GM21786 (cell line): ENCODE results near the gene HPCAL4.
A peak's percentile ranks its signal among the peaks of the same experiment; 100 is the strongest.

Experiments
- ATAC-seq: cut with Tn5 transposase; IDR thresholded peaks from one replicate; pipeline ENCODE4 v1.9.1; 2021; ENCODE audit not compliant: unreplicated experiment

Gene HPCAL4

DNA sequence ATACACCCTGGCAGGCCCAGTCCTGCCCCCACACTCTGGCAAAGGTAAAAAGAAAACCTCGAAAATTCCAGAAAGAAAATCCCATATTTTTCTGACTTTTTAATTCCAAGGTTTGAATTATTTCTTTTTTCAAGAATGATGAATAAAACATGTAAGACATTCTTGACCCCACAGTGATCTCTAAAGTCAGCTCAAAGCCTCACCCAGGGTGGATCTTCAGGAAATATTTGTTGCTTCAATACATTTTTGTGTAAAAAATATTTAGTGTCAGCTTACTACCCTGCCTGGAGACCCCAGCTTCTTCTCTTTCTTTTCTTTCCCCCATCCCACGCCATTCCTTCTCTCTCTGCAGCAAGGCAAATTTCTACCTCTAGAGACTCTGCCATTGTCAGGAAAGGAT lies 12.3 kb downstream of the HPCAL4 start:
- ATAC-seq: no peak

- no peak for ATAC-seq
Observed at GRCh38 chr1:39677645-39678044, 13.6 kb downstream of the HPCAL4 start.

DNA sequence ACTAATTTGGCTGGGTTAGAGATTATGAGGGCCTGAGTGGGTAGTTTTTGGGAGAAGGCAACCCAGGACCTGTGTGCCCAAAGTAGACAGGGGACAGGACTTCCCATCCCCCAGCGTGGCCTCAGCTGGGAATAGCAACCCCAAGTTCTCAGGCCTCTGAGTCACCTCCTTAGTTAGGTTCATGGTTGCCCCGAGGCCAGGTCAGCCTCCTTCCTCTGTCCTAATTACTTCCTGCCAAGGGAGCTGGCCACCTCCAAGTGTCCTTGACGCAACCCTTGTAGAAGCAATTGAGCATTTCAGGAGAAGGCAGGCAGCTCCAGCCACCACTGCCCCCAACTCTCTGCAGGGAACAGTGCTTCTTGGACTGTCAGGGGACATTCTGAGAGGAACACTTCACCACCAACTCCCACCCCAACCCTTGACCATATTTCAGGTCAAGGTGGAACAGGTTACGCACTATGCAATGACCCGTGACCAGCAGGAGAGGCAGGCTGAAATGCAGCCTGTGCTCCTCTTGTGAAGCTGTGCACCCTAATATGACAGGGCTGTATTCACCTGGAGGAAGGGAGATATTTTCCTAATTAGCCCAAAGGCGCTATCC lies 14.2 kb downstream of the HPCAL4 start:
- no peak for ATAC-seq

- no peak for ATAC-seq
Observed at GRCh38 chr1:39675220-39675619, 16.0 kb downstream of the HPCAL4 start.

DNA sequence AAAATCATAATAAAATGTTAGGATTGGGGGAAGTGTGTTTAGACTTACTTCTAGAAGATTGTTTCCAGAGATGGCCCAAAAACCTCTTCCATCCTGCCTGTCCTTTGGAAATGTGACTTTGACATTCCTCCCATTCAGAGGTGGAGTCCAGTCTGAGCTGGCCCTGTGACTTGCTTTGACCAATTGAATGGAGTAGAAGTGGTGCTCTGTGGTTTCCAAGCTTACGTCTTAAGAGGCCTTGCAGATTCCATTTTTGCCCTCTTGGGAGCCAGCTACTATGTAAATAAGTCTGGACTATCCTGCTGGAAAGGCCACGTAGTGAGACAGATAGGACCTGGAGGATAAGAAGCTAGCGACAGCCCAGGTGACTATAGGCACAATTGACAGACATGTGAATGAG lies 18.0 kb downstream of the HPCAL4 start:
- ATAC-seq: no peak

GRCh38 chr1:39672551-39672947 lies 18.7 kb downstream of the HPCAL4 start:
- no peak for ATAC-seq

DNA sequence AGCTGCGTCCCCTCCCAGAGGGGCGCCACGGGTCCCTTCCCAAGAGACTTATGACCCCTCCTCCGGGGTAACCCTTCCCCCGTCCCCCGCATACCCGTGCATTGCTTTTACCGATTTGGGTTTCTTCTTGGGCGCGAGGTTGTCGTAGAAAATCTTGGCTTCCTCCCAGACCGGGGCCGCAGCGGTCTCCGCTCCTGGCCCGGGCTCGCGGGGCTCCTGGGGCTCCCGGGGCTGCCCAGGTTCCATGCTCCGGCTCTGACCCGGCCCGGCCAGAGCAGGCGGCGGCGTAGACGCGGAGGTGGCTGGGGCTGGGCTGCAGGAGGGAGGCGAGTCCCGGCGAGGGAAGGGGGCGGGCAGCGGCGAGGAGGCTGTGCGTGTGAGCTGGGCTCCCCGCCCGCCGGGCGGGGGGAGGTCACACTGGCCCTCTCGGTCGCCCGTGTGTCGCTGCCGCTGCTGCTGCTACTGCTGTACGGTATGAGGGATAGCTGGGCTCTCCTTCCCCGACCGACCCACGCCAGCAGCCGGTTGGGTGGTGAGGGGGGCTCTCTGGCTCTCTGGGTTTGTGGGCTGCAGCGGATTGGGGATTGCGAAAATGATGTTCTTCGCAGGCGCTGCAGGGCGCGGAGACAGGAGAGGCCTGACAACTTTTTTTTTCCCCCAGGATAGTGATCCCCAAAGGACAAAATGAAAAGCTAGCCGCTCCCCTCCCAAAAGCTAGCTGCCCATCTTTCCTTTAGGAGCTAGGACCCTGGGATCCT lies 19.3 kb downstream of the HPCAL4 start, which contains the start of gene NT5C1A:
Gene NT5C1A (minus strand): TSS at position 315 of the 758 bp plus-strand sequence. CDS start 69 bp downstream, at position 246.
- ATAC-seq: no peak

- no peak for ATAC-seq
Observed at GRCh38 chr1:39671433-39671792, 19.8 kb downstream of the HPCAL4 start.

GRCh38 chr1:39670689-39671088 lies 20.5 kb downstream of the HPCAL4 start:
- ATAC-seq: no peak

DNA sequence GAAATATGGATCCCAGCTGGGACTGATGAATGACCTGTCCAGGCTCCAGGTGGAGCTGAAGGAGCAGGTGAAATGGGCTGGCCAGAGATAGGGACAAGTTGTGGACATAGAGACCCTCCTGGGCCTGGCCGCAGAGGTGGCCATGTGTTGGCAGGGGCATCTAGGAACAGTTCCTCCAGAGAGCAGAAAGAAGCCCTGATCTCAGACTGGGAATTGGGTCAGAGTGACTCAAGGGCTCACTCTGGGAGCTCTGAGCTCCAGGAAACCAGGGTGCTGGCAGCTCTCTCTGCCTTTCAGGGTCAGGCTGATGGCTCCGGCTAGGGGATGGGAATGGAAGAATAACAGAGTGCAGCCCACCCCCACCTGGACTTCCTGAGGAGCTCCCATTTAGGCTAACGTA lies 22.3 kb downstream of the HPCAL4 start:
- ATAC-seq: no peak

GRCh38 chr1:39668111-39668510 lies 23.1 kb downstream of the HPCAL4 start:
- no peak for ATAC-seq

- ATAC-seq: peak; percentile 83
Observed at GRCh38 chr1:39666772-39667171, 24.5 kb downstream of the HPCAL4 start.

DNA sequence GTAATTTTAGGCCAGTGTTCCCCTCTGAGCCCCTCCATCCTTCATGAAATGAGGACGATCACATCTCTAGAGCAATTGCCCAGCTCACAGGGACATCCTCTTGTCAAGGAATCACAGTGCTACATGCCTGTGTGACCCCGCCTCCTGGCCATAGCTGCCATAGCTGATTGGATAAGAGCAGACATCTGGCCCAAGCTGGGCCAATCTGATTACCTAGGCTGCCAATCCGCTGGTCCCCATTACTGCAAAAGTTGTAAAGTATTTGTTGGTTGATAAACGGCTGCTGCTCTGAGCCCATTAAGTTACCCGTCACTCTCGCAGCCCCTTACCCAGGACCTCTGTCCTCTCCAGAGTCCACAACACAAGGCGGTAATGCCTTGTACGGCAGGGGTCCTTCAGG lies 27.7 kb downstream of the HPCAL4 start:
- no peak for ATAC-seq

DNA sequence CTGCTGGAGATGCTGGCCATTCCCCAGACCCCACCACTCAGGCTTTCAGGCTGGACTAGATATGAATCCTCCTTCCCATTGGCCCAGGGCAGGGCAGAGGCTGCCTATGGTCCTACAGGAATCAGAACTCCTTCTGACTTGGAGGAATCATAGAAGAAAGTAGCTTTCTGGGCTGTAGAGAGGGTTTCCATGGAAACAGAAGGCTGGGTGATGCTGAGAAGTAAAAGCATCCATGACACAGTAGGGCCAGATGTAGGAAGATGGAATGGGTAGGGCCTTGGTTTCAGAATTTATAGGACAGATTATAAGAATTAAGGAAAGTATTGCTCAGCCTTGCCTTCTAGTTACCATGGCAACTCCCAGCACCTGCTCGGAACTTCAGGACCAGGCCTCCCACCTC lies 28.4 kb downstream of the HPCAL4 start:
- ATAC-seq: no peak

- ATAC-seq: no peak
Observed at GRCh38 chr1:39659538-39659937, 31.7 kb downstream of the HPCAL4 start.

GRCh38 chr1:39659110-39659509 lies 32.1 kb downstream of the HPCAL4 start:
- ATAC-seq: no peak

GRCh38 chr1:39657923-39658485 lies 33.2 kb downstream of the HPCAL4 start:
- ATAC-seq: no peak

DNA sequence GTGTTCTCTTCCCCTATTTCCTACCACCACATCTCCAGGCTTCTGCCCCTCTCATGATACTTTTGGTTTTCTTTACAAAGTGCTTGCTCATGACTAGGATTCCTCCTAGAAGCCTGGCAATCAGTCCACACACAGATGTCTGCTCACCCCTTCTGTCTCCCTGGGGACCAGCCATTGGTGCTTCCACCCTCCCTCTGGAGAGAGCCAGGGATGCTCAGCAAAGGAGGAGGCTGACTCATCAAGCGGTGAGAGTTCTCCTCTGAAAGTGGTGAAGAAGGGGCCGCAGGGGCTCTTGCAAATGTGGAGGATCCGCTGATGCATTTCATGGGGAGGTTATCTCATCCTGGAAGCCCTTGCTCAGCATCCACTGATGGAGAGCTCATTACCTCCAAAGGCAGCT lies 33.8 kb downstream of the HPCAL4 start:
- ATAC-seq: no peak

DNA sequence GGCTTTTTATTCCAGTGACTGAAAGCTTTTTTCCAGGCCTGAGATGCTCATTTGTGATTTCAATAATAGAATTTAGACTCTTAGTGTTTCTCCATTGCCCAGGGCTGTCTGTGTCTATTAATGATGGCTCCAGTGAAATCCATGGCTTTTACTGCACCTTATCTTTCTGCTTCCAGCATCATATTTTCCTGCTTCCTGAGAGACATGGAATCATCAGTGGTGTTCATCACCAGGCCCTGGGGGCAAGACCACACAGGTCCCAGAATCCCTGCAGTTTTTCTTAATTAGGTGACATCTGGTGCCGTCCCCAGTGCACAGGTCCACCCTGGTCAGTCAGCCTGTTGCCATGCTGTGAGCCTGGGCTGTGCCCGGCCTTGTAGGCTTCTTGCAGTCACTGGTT lies 34.8 kb downstream of the HPCAL4 start:
- no peak for ATAC-seq

GRCh38 chr1:39655578-39656268 lies 35.5 kb downstream of the HPCAL4 start:
- ATAC-seq: no peak

- ATAC-seq: no peak
Observed at GRCh38 chr1:39654291-39654690, 36.9 kb downstream of the HPCAL4 start.

DNA sequence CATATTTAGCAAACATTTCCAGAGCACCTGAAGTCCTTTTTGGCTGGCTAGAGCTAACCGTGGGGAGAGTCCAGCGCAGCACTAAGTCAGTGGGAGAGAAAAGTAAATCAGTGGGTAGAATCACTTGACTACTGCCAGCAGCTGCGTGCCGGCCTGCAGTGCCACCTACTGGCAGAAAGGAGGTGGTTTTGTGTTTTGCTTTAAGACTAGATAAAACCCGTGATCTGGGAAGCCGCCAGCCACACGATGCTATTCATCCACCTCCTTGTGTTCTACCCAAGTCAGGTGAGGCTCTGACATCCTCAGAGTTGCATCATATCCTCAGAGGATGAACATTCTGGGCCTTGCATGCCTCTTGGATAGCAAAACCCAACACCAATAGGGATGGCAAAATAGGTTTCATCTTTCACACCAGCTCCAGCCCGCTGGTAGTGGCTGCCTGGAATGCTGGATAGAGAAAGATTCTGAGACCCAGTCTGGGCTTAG lies 37.6 kb downstream of the HPCAL4 start:
- no peak for ATAC-seq
